Memory B cell (primary cell): Measurements from ENCODE around the gene NCR2.
A peak's percentile ranks its signal among the peaks of the same experiment; 100 is the strongest.
"Not testable (repeated sequence)": the region's sequence is repeated elsewhere in the genome, so short reads cannot be mapped to it uniquely, and the experiment has no call there.

ENCODE experiments used
- ATAC-seq: fragments of 150-1000 bp; cut with Tn5 transposase; 2 replicates; pipeline ENCODE4 v1.10.0; 2021; ENCODE audit warnings: low read depth, mild to moderate bottlenecking, moderate library complexity
- DNase-seq, 2 donors: peaks; one replicate each; pipeline ENCODE4 v3.0.0; 2022; ENCODE audit warnings: low spot score in 2 of 2
- H3K27ac Mint-ChIP-seq: one replicate; pipeline ENCODE4 v1.8.0; 2022; ENCODE audit warnings: mild to moderate bottlenecking, moderate library complexity, mixed read lengths
- H3K27me3 Mint-ChIP-seq: one replicate; pipeline ENCODE4 v1.8.0; 2022; ENCODE audit warnings: mixed read lengths
- H3K36me3 Mint-ChIP-seq: one replicate; pipeline ENCODE4 v1.8.0; 2022; ENCODE audit warnings: mild to moderate bottlenecking, mixed read lengths
- H3K4me1 Mint-ChIP-seq: one replicate; pipeline ENCODE4 v1.8.0; 2022; ENCODE audit warnings: mixed read lengths
- H3K4me3 Mint-ChIP-seq: one replicate; pipeline ENCODE4 v1.8.0; 2022; ENCODE audit warnings: mild to moderate bottlenecking, moderate library complexity, mixed read lengths
- H3K9me3 Mint-ChIP-seq: one replicate; pipeline ENCODE4 v1.8.0; 2022; ENCODE audit warnings: mixed read lengths

The NCR2 gene, protein sequence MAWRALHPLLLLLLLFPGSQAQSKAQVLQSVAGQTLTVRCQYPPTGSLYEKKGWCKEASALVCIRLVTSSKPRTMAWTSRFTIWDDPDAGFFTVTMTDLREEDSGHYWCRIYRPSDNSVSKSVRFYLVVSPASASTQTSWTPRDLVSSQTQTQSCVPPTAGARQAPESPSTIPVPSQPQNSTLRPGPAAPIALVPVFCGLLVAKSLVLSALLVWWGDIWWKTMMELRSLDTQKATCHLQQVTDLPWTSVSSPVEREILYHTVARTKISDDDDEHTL

DNA sequence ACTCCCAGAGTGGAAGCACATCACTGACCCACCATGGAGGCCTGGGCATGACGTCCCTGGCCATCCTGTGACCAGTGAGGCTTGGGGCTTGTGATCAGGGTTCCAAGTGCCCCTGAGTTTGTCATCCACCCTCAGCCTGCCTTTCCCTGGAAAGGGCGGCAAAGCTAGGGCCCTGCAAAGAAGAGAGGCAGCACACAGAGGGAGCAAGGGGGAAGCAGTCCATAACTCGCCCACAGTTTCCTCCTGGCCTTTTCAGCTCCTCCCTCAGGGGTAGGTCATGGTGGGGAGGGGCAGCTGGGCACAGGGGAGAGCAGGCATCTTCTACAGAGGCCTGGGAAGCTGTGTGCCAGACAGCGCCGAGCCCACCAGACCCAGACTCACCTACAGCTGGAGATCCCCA lies at the start of gene NCR2:
TSS of gene NCR2 (plus strand) at position 313 of the 400 bp plus-strand sequence. CDS start 269 bp downstream, outside the sequence.
- ATAC-seq (no peak), DNase-seq (no peak)
- H3K9me3 Mint-ChIP-seq, result no peaks in the 10 kb centered on the region
- H3K27me3 Mint-ChIP-seq, result no peaks in the 10 kb centered on the region
- H3K4me1 Mint-ChIP-seq, result peaks cover 25% of the 10 kb centered on the region
- H3K36me3 Mint-ChIP-seq, result no peaks in the 10 kb centered on the region
- peak within 1 kb of the TSS; percentile 92 for H3K27ac Mint-ChIP-seq
- H3K4me3 Mint-ChIP-seq, result no peak within 1 kb of the TSS

DNA sequence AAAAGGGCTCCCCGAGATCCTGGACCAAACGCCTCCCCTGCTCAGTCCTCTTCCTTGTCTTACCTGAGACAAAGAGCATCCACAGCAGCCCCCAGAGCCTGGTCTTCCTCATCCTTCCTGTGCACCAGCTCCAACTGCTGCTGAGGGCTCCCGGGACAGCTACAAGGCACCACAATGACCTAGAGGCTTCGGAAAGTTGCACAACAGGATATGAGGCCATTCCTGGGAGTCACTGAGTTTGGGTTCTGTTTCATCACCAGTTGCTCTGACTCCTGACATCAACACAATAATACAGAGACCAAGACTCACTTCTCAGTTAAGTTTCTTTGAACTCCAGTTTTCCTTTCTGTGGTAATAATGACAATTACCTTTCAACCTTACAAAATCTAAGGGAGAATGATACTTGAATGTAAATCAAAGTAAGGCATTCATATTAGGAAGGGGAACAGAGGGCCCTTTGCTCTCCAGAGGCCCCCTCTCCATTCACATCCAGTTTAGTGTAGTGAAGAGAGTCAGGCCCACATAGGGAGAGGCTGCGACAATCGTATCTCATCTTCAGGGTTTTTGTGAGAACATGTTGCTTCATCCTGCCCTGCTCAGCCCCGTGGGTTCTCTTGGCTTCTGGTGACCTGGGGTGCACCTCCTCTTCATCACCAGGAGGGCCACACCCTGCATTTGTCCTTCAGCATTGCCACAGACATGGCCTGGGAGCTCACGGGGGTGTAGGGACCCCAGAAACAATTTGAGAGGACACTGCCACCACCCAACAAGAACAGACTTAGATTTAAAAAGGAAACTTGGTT lies 48.7 kb upstream of the NCR2 start, which contains the start of gene TREM1:
TSS of gene TREM1 (minus strand) at position 139 of the 803 bp plus-strand sequence. CDS start at position 112, 27 bp downstream.
- H3K27me3 Mint-ChIP-seq, result peaks cover 7% of the 10 kb centered on the region
- no peak for DNase-seq
- H3K36me3 Mint-ChIP-seq, result peaks cover 3% of the 10 kb centered on the region
- no peak within 1 kb of the TSS for H3K4me3 Mint-ChIP-seq
- H3K4me1 Mint-ChIP-seq, result peaks cover 2% of the 10 kb centered on the region
- no peak within 1 kb of the TSS for H3K27ac Mint-ChIP-seq
- peaks cover 2% of the 10 kb centered on the region for H3K9me3 Mint-ChIP-seq
- no peak for ATAC-seq

DNA sequence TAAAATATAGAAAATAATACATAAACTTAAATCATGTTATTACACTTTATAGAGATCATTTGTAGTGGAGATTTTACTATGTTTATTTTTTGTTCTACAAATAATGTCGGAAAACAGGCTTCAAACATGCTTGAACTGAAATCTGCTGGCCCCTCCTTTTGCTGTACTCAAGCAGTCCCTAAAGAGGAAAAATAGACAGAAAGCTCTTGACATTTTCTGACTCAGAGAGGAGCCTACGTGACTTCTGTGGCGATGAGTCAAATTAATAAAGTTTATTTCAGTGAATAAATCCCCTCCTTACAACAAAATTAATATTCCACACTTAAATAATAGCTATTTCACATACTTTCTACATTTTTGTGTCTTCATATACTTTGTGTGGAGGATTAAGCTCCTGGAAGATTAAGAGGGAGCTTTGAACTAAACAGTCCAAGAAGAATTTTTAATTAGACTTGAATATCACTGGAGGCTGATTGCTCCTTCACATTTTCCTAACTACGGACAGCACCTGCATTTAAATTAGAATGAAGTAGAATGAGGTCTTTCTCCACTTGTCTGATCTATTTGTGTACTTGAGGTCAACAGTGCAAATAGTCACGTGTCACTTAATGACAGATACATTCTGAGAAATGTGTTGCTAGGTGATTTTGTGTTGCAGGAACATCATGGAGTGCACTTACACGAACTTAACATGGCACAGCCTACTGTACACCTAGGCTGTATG lies 47.2 kb upstream of the NCR2 start:
- DNase-seq, result no peak
- H3K27ac Mint-ChIP-seq, result no peak overlapping the region
- peak; percentile 78 for ATAC-seq

GRCh38 chr6:41288754-41289129 lies 46.7 kb upstream of the NCR2 start:
- Mint-ChIP-seq H3K4me1 (peaks cover 2% of the 10 kb centered on the region), H3K27ac (no peak overlapping the region), H3K4me3 (no peak overlapping the region), H3K27me3 (peaks cover 4% of the 10 kb centered on the region), H3K9me3 (no peaks in the 10 kb centered on the region), H3K36me3 (no peaks in the 10 kb centered on the region)
- ATAC-seq, result no peak
- no peak for DNase-seq

More for the DNA sequence above, 47.2 kb upstream of the NCR2 start:
- Mint-ChIP-seq H3K4me3 (no peak overlapping the region), H3K9me3 (no peaks in the 10 kb centered on the region), H3K4me1 (peaks cover 2% of the 10 kb centered on the region), H3K36me3 (no peaks in the 10 kb centered on the region), H3K27me3 (peaks cover 4% of the 10 kb centered on the region)

GRCh38 chr6:41289815-41290214 lies 45.6 kb upstream of the NCR2 start:
- ATAC-seq, result no peak
- Mint-ChIP-seq H3K4me3 (no peak overlapping the region), H3K36me3 (no peaks in the 10 kb centered on the region), H3K4me1 (peaks cover 2% of the 10 kb centered on the region), H3K27me3 (peaks cover 4% of the 10 kb centered on the region), H3K27ac (no peak overlapping the region), H3K9me3 (no peaks in the 10 kb centered on the region)
- DNase-seq, result no peak

DNA sequence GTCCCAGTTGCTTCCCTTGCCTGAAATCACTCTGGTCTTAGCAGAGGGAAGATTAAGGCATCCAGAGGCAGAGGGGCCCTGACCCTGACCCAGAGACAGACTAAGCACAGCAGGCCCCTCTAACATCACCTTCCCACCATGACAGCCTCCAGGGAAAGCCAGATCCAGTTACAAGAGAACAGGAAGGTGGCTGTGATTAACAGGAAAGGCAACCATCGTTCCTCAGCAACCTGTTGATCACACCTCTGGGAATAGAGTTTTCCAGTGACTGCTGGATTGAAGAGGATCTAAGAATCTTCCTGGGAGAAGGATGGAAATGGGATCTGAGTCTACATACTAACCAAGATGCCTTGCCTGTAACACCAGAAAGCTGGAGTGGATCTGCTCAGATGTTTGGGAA lies 43.7 kb upstream of the NCR2 start:
- Mint-ChIP-seq H3K27me3 (no peaks in the 10 kb centered on the region), H3K9me3 (no peaks in the 10 kb centered on the region), H3K36me3 (no peaks in the 10 kb centered on the region), H3K27ac (no peak overlapping the region), H3K4me3 (no peak overlapping the region), H3K4me1 (peaks cover 2% of the 10 kb centered on the region)
- ATAC-seq (no peak), DNase-seq (no peak)

DNA sequence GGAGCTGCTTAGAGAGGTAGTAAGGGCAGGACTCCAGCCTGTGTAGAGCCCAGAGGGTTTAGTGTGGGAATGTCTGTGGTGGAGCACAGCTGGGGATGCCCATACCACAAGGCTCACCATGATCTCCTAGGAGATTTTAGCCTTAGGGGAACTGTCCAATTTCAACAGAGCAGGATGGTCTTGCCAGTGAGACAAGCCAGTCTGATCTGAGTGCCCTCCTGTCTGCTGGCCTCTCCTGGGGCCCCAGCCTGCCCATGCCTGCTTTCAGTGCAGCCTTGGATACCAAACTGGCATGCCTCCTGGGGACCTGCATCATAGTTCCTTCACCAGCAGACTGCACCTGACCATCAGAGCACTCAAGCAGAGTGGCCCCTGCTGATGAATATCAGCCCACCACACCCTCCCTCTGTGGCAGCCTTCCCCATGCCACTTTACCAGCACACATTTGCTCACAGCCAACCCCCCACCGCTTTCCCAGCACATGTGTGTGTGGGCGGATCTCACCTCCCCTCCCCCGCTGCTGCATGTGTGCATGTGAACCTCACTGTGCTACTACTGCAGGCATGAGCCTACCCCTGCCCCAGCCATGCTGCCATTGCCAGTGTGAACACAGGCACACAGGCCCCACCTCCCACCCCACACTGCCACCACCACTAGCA lies 41.1 kb upstream of the NCR2 start:
- ATAC-seq, result no peak
- no peaks in the 10 kb centered on the region for H3K36me3 Mint-ChIP-seq
- H3K9me3 Mint-ChIP-seq, result peaks cover 7% of the 10 kb centered on the region
- H3K4me3 Mint-ChIP-seq, result no peak overlapping the region
- H3K27me3 Mint-ChIP-seq, result no peaks in the 10 kb centered on the region
- H3K4me1 Mint-ChIP-seq, result peaks cover 10% of the 10 kb centered on the region
- no peak for DNase-seq
- no peak overlapping the region for H3K27ac Mint-ChIP-seq

DNA sequence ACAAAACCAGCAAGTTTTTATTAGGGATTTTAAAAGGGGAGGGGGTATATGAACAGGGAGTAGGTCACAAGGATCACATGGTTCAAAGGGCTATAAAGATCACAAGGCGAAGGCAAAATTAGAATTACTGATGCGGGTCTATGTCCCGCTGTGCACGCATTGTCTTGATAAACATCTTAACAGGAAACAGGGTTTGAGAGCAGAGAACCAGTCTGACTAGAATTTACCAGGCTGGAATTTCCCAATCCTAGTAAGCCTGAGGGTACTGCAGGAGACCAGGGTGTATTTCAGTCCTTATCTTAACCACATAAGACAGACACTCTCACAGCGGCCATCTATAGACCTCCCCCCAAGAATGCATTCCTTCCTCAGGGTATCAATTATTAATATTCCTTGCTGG lies 38.2 kb upstream of the NCR2 start:
- not testable (repeated sequence) for DNase-seq, H3K27me3 Mint-ChIP-seq, H3K4me3 Mint-ChIP-seq, ATAC-seq, H3K27ac Mint-ChIP-seq, H3K9me3 Mint-ChIP-seq, H3K36me3 Mint-ChIP-seq
- peaks cover 18% of the 10 kb centered on the region for H3K4me1 Mint-ChIP-seq

- no peaks in the 10 kb centered on the region for H3K27me3 Mint-ChIP-seq
- H3K9me3 Mint-ChIP-seq, result peaks cover 7% of the 10 kb centered on the region
- peaks cover 24% of the 10 kb centered on the region for H3K4me1 Mint-ChIP-seq
- H3K27ac Mint-ChIP-seq, result peak overlapping the region; percentile 71
- no peak for DNase-seq
- peak; percentile 70 for ATAC-seq
- H3K4me3 Mint-ChIP-seq, result peak overlapping the region; percentile 6
- H3K36me3 Mint-ChIP-seq, result no peaks in the 10 kb centered on the region
These were observed 36.5 kb upstream of the NCR2 start for GRCh38 chr6:41298785-41299502.

GRCh38 chr6:41302638-41303037 lies 32.8 kb upstream of the NCR2 start:
- peaks cover 24% of the 10 kb centered on the region for H3K4me1 Mint-ChIP-seq
- H3K9me3 Mint-ChIP-seq, result peaks cover 4% of the 10 kb centered on the region
- DNase-seq, result no peak
- H3K36me3 Mint-ChIP-seq, result no peaks in the 10 kb centered on the region
- peak overlapping the region; percentile 9 for H3K4me3 Mint-ChIP-seq
- ATAC-seq, result peak; percentile 84
- no peaks in the 10 kb centered on the region for H3K27me3 Mint-ChIP-seq
- H3K27ac Mint-ChIP-seq, result peak overlapping the region; percentile 90

GRCh38 chr6:41306187-41306854 lies 29.1 kb upstream of the NCR2 start:
- Mint-ChIP-seq H3K4me1 (peaks cover 10% of the 10 kb centered on the region), H3K4me3 (no peak overlapping the region), H3K27ac (no peak overlapping the region), H3K9me3 (no peaks in the 10 kb centered on the region), H3K36me3 (no peaks in the 10 kb centered on the region), H3K27me3 (no peaks in the 10 kb centered on the region)
- peak in 1 of 2 donors; percentile 34 for DNase-seq
- ATAC-seq, result no peak

GRCh38 chr6:41315203-41315602 lies 20.2 kb upstream of the NCR2 start:
- Mint-ChIP-seq H3K9me3 (no peaks in the 10 kb centered on the region), H3K27me3 (peaks cover 3% of the 10 kb centered on the region), H3K27ac (no peak overlapping the region), H3K4me1 (peaks cover 13% of the 10 kb centered on the region), H3K36me3 (no peaks in the 10 kb centered on the region), H3K4me3 (no peak overlapping the region)
- ATAC-seq (peak; percentile 14), DNase-seq (no peak)
